Suppressor macrophage (primary cell): Measurements from ENCODE around the gene SH3RF2.
"Not testable (repeated sequence)": the region's sequence is repeated elsewhere in the genome, so short reads cannot be mapped to it uniquely, and the experiment has no call there.

Experiments used
- DNase-seq, 4 experiments: peaks; one replicate each; pipeline ENCODE4 v3.0.0-alpha.2; 2020 to 2022

SH3RF2 gene

GRCh38 chr5:146079695-146080373 lies 143.5 kb downstream of the SH3RF2 start:
- DNase-seq = peak in 3 of 4 experiments; percentile 6 to 22 (median 10)

DNA sequence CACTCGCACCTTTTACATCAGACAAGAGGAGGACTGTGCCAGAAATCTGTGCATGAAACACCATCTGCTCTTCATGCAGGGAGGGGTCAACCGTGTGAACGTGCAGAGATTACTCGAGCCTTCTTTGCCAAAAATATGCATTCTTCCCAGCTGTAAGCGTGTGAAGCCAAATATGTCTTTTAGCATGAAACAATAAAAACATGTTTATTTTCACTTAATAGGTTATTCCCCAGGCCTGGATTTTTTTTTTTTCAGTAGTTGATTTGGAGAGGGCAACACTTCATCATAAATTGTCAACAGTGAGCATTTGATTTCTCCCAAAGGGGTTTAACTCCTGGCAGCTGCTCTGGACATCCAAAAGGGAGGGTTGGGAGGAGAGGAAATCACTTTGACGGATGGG lies 145.2 kb downstream of the SH3RF2 start:
- DNase-seq = no peak

DNA sequence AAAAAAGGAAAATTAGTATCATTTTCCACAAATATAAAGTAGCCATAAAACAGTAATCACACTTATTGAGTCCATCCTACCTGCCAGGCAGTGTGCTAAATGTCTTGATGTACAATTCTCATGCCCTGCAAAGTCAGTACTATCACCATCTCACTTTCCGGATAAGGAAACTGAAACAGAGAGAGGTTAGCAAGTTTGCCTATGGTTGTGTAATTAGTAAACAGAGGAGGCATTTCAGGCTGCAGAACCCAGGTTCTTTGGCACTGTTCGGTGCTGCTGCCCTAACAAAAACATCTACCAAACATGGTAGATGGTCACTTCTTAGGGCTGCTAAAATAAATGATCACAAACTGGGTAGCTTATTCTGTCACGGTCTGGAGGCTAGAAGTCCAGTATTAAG lies 146.4 kb downstream of the SH3RF2 start:
- DNase-seq = no peak

DNA sequence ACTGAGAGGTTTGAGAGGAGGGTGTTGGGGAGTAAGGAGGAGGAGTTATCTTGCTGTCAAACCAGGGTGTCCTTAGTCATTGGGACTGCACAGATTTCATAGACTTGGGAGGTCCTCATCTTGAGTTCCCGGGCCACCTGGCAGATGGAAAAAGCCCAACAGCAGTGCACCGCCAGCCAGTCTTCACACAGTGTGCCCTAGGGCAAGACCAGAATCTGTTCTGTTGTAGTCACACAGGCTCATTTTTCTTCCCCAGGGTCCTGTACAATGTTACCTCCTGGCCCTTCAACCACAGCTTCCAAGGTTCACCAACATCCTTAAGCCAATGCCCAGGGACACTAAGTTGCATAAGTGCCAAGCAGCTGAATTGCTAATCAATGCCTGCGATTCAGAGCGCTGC lies 148.0 kb downstream of the SH3RF2 start:
- no peak for DNase-seq

GRCh38 chr5:146088098-146088497 lies 151.7 kb downstream of the SH3RF2 start:
- no peak for DNase-seq

DNA sequence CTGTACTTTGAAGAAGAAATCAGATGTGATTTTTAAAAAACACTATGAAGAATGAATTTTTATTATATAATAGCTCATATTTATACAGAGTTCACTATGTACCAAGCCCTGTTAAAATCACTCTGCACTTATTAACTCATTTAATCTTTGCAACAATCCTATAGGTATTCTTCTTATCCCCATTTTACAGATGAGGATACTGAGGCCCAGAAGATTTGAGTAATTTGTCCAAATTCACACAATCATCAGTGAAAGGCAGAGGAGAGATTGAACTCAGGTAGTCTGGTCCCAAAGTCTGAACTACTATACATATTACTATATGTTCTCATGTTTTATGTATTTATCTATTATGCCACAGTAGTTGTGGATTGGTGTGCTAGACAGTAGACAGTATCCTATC lies 152.9 kb downstream of the SH3RF2 start:
- no peak for DNase-seq

GRCh38 chr5:146091881-146092280 lies 155.5 kb downstream of the SH3RF2 start:
- no peak for DNase-seq

DNA sequence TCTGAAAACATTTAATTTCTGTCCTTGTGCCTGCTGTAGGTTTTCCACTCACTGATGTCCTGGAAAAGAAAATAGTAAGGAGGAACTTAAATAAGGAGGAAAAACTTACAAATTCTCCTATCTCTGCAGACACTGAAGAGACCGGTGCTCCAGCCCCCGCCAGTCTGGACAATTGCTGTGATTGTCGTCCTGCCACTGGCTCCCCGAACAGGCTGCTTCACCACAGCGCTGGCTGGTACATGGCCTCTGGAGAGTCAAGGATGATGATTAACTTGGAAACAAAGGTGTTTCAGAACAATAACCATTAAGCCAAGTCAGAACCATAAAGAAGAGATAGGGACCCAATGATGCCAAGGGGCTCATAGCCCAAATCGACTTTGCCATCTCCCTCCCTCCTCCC lies 161.7 kb downstream of the SH3RF2 start:
- DNase-seq = no peak

- no peak for DNase-seq
These were observed 165.3 kb downstream of the SH3RF2 start for GRCh38 chr5:146101646-146102045.

DNA sequence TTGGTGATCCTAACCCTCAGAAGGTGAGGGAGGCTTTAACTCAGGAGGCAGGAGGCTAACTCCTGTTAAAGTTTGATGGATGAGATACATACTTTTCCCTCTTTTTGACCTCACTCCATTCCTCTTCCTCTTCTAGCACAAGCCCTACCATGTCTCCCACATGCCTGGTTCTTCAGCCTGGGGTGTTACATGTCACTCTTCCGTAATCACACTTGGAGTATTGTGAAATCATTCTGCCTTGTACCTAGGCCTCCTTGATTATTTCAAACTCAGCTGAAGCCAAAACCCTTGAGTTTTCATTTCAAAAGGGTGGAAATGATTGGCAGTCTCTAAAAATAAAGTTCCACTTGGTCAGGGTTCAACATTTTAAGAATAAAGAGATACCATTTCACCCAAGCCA lies 167.2 kb downstream of the SH3RF2 start:
- peak in 3 of 4 experiments; percentile 19 to 33 (median 29) for DNase-seq

DNA sequence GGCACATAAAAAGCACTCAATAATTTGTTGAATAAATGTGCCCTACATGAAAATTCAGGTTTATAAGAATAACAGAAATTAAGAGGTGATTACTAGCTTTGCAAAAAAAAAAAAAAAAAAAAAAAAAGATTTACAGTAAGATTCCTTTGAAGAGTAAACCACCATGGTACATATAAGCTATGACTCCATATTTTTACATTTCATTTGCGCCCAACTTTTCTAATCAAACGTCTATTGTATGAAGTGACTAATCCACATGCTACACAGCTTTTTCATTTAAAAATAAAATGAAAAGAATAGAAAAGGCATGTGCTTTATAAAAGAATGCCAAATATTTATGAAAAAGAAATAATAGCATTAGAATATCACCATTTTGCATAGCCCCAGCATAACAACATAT lies 169.1 kb downstream of the SH3RF2 start, which contains the start of gene PLAC8L1:
Gene PLAC8L1, minus strand, starts transcription at position 101 of the 400 bp plus-strand sequence. CDS start 1,266 bp downstream, outside the sequence.
- no peak for DNase-seq

DNA sequence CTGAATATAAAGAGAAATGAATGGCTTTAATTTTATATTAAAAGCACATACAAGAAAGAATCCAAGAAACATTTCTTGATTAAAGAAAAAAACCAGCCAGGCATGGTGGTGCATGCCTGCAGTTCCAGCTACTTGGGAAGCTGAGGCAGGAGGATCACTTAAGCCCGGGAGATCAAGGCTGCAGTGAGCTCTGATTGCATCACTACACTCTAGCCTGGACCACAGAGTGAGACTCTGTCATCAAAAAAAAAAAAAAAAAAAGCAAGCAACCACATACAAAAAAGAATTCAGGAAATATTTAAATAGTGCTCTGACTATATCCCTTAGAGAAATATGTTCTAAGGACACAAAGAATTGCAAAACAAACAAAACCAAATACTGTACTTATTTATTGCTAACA lies 171.5 kb downstream of the SH3RF2 start:
- no peak for DNase-seq

- DNase-seq = not testable (repeated sequence)
These were observed 172.5 kb downstream of the SH3RF2 start for GRCh38 chr5:146108870-146109269.

GRCh38 chr5:146109379-146109778 lies 173.0 kb downstream of the SH3RF2 start:
- no peak for DNase-seq

GRCh38 chr5:146111409-146111808 lies 175.0 kb downstream of the SH3RF2 start:
- no peak for DNase-seq

DNA sequence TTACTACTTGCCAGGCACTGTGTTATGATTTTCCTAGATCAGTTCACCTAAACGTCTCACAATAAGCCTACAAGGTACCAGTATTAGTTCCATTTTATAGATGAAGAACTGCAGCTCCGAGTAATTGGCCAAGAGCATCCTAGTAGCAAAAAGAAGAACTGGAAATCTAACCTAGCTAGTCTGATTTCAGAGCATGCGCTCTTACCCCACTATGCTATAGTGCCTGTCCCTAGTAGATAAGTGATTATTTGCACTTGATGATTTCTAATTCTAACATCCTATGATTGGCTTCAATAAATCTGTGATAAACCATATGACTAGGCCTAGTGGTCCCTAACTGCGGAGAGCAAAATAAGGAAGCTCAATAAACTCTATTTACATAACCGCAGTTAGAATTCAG lies 176.1 kb downstream of the SH3RF2 start:
- DNase-seq = no peak
